ENCODE data around the gene COL26A1.

The COL26A1 gene

GRCh38 chr7:101362334-101363195 is at the start of gene COL26A1:
COL26A1 (plus strand) TSS chr7:101362875; CDS start chr7:101363033, 158 bp downstream.
- Histone ChIP-seq H3K36me3 (no peaks in the 10 kb centered on the region), H3K27ac (peak within 1 kb of the TSS; percentile 86), H3K9me3 (ENCODE audit: severe bottlenecking) (no peaks in the 10 kb centered on the region), H3K27me3 (ENCODE audit: insufficient read depth, low read depth, severe bottlenecking) (peaks cover 8% of the 10 kb centered on the region), H3K4me3 (ENCODE audit: low read depth, low read length) (peak within 1 kb of the TSS; percentile 63)
- TF ChIP-seq, protein P1, sequence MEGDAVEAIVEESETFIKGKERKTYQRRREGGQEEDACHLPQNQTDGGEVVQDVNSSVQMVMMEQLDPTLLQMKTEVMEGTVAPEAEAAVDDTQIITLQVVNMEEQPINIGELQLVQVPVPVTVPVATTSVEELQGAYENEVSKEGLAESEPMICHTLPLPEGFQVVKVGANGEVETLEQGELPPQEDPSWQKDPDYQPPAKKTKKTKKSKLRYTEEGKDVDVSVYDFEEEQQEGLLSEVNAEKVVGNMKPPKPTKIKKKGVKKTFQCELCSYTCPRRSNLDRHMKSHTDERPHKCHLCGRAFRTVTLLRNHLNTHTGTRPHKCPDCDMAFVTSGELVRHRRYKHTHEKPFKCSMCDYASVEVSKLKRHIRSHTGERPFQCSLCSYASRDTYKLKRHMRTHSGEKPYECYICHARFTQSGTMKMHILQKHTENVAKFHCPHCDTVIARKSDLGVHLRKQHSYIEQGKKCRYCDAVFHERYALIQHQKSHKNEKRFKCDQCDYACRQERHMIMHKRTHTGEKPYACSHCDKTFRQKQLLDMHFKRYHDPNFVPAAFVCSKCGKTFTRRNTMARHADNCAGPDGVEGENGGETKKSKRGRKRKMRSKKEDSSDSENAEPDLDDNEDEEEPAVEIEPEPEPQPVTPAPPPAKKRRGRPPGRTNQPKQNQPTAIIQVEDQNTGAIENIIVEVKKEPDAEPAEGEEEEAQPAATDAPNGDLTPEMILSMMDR (IDR thresholded peaks at IDR 0.05; ENCODE audit: low read depth, low read length), result no peak
- DNase-seq, result peak; percentile 61

DNA sequence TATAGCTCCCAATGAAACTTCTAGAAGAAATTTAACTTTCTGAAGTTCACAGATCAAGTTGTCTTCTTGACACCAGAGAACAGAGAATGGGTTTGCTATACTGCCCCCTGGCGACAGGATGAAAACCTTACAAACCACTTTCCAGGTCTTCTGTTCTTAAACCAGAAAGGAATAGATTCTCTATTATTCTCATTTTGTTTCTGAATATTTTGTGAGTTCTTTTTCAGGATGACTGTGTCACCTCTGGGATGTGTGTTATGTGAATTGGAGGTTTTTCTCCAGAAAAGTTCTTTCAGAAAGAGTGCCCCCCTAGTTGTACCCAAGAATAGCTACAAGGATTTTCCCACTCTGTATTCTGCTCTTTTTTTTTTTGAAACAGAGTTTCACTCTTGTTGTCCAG is 47.3 kb upstream of the COL26A1 start:
- H3K27me3 ChIP-seq (ENCODE audit: insufficient read depth, low read depth, severe bottlenecking), result no peaks in the 10 kb centered on the region
- TF ChIP-seq, protein P1 (IDR thresholded peaks at IDR 0.05; ENCODE audit: low read depth, low read length), result peak; percentile 58
- DNase-seq, result peak; percentile 54
- no peak overlapping the region; the same call in 1 of the 2 replicates for H3K27ac ChIP-seq
- peaks cover 5% of the 10 kb centered on the region for H3K9me3 ChIP-seq (ENCODE audit: severe bottlenecking)
- H3K4me3 ChIP-seq (ENCODE audit: low read depth, low read length), result no peak overlapping the region
- H3K36me3 ChIP-seq, result peaks cover 59% of the 10 kb centered on the region

GRCh38 chr7:101319401-101319800 is 43.3 kb upstream of the COL26A1 start:
- no peaks in the 10 kb centered on the region for H3K9me3 ChIP-seq (ENCODE audit: severe bottlenecking)
- TF ChIP-seq, protein P1 (IDR thresholded peaks at IDR 0.05; ENCODE audit: low read depth, low read length), result no peak
- H3K27me3 ChIP-seq (ENCODE audit: insufficient read depth, low read depth, severe bottlenecking), result no peaks in the 10 kb centered on the region
- no peak for DNase-seq
- peaks cover 36% of the 10 kb centered on the region for H3K36me3 ChIP-seq
- H3K27ac ChIP-seq, result no peak overlapping the region
- no peak overlapping the region for H3K4me3 ChIP-seq (ENCODE audit: low read depth, low read length)

- Histone ChIP-seq H3K4me3 (ENCODE audit: low read depth, low read length) (peak within 1 kb of the TSS; percentile 60), H3K9me3 (ENCODE audit: severe bottlenecking) (no peaks in the 10 kb centered on the region), H3K27me3 (ENCODE audit: insufficient read depth, low read depth, severe bottlenecking) (no peaks in the 10 kb centered on the region), H3K27ac (peak within 1 kb of the TSS; percentile 85), H3K36me3 (peaks cover 21% of the 10 kb centered on the region)
- TF ChIP-seq, protein P1 (IDR thresholded peaks at IDR 0.05; ENCODE audit: low read depth, low read length), result peak; percentile 65
- peak; percentile 96 for DNase-seq
Observed at GRCh38 chr7:101321491-101322401, 40.9 kb upstream of the COL26A1 start, which contains the start of gene IFT22. IFT22 (minus strand) TSS chr7:101321812; CDS start chr7:101321709, 103 bp downstream.

DNA sequence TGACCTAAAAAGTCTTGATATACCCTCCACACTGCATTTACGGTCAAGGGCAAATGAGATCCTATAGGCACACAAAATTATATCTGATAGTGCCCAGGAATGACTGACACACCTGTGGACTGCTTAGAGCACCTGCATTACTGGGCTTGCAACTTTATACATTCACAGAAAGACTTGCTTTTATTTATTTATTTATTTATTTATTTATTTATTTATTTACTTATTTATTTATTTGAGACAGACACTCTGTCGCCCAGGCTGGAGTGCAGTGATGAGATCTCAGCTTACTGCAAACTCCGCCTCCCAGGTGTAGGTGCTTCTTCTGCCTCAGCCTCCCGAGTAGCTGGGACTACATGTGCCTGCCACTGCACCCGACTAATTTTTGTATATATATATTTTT is 34.5 kb upstream of the COL26A1 start:
- Histone ChIP-seq H3K27me3 (ENCODE audit: insufficient read depth, low read depth, severe bottlenecking) (no peaks in the 10 kb centered on the region), H3K27ac (no peak overlapping the region)
- TF ChIP-seq, protein P1 (IDR thresholded peaks at IDR 0.05; ENCODE audit: low read depth, low read length), result no peak

More for the DNA sequence above, 34.5 kb upstream of the COL26A1 start:
- Histone ChIP-seq H3K9me3 (ENCODE audit: severe bottlenecking) (no peaks in the 10 kb centered on the region), H3K4me3 (ENCODE audit: low read depth, low read length) (no peak overlapping the region), H3K36me3 (no peaks in the 10 kb centered on the region)
- no peak for DNase-seq

Data from WERI-Rb-1 (cell line).